Esophagus squamous epithelium (tissue), 5 donors: ENCODE measurements around the gene ANKRD6. TPM values are rescaled to one million over a fixed set of nuclear protein-coding genes. Genes with fewer than 3 reads are reported as not detected.

Experiments
- DNase-seq: peaks from one replicate; lab custom pipeline; 2025; lab: John Stamatoyannopoulos, UW
- H3K27ac ChIP-seq, 4 donors: fragments of 200-600 bp; sonication (generic); one replicate each; pipeline ENCODE4 v1.5.1; 2016 to 2019; ENCODE audit warnings: mild to moderate bottlenecking in 1 of 4
- H3K27me3 ChIP-seq, 4 donors: fragments of 200-600 bp; sonication (generic); 1 replicate in 3 of 4; 2 replicates in 1 of 4; pipeline versions ENCODE4 v1.5.1 to v1.6.0; 2017 to 2021; ENCODE audit warnings: antibody characterized with exemption in 1 of 4
- H3K36me3 ChIP-seq, 3 donors: fragments of 200-600 bp; sonication (generic); one replicate each; pipeline ENCODE4 v1.5.1; 2016 to 2019
- H3K4me1 ChIP-seq, 3 donors: fragments of 200-600 bp; sonication (generic); one replicate each; pipeline ENCODE4 v1.5.1; 2017 to 2019
- H3K4me3 ChIP-seq, 4 donors: fragments of 200-600 bp; sonication (generic); 1 replicate in 3 of 4; 2 replicates in 1 of 4; pipeline ENCODE4 v1.5.1; 2016 to 2019; ENCODE audit warnings: mild to moderate bottlenecking in 2 of 4, moderate library complexity in 1 of 4
- H3K9me3 ChIP-seq, 3 donors: fragments of 200-600 bp; sonication (generic); one replicate each; pipeline ENCODE4 v1.5.1; 2016 to 2019
- POLR2A ChIP-seq, 4 donors: fragments of 450-650 bp; IDR thresholded peaks; one replicate each; pipeline ENCODE4 v1.6.1; 2017; ENCODE audit warnings: antibody characterized with exemption in 4 of 4, mild to moderate bottlenecking in 4 of 4, moderate library complexity in 3 of 4
- WGBS, 2 donors: methylation state at CpG; one replicate each; pipeline ENCODE4 v1.1.5; 2018; 5-methylcytosine and 5-hydroxymethylcytosine counted together
- intact Hi-C: fragments of 100-400 bp; cut with DNase I; formaldehyde crosslinking; loops from one replicate; pipeline ENCODE4 v1.15.0; 2022
- total RNA-seq, 4 donors: library from RNA; depleted of rRNA; stranded (reverse); fragments of >200 nt; gene quantifications; one replicate each; pipeline ENCODE4 v1.1.0, GENCODE V29; 2016
- TF ChIP-seq, protein P1 (sequence below), 6 experiments: fragments of 450-650 bp in 4 of 6; fragments of 200-600 bp in 2 of 6; sonication (generic) in 2 of 6; IDR thresholded peaks; one replicate each; pipeline ENCODE4 v1.5.1; 2016 to 2019; ENCODE audit warnings: antibody characterized with exemption in 6 of 6, mild to moderate bottlenecking in 4 of 6, moderate library complexity in 4 of 6
- donor health status: DM: yes; HTN: yes; CAD: no.

Gene ANKRD6
- total RNA-seq, 4 donors from 2014 or later: 5.8 to 12.0 (median 7.3) TPM

GRCh38 chr6:89678531-89678930, 245.6 kb downstream of the ANKRD6 start:
- intact Hi-C loops: loop anchor here (10.0 kb wide), 1 partner anchor 106 kb away; no protein-coding TSS in a partner anchor

DNA sequence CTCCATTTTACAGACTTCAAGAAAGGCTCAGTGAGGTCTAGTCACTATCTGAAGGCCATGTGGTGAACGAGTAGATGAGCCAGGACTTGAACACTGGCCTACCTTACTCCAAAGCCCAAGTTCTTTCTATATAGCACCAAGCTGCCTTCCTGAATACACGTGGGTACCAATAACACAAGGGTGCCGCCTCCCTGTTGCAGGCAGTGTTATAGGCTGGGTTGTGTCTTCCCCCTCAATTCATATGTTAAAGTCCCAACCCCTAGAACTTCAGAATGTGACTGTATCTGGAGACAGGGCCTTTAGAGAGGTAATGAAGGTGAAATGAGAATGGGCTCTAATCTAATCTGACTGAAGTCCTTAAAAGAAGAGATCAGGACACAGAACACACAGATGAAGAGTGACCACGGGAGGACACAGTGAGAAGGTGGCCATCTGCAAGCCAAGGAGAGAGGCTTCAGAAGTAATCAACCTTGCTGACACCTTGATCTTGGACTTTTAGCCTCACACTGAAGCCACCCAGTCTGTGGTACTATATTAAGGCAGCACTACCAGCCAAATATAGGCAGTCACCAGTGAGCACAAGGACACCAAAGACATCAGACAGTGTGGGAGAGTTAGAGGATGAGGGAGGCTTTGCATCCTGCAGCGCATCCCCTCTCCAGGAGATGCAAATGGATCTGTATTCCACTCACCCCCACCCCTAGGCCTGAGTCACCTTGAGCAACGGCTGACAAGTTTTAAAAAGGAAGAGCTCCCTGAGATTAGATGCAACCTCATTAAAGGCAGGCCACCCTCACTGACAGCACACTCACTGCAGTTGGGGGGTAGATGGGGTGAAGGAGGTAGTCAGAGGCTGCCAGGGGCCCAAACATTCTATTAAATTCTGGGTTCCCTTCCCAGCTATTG, 246.5 kb downstream of the ANKRD6 start:
- Histone ChIP-seq H3K9me3 (no peaks in the 10 kb centered on the region), H3K4me3 (no peak overlapping the region), H3K4me1 (no peaks in the 10 kb centered on the region), H3K36me3 (peaks cover 7 to 100% (median 65%) of the 10 kb centered on the region in 3 donors), H3K27ac (no peak overlapping the region), H3K27me3 (no peaks in the 10 kb centered on the region)
- TF ChIP-seq POLR2A (IDR thresholded peaks at IDR 0.05): no peak
- TF ChIP-seq, protein P1, sequence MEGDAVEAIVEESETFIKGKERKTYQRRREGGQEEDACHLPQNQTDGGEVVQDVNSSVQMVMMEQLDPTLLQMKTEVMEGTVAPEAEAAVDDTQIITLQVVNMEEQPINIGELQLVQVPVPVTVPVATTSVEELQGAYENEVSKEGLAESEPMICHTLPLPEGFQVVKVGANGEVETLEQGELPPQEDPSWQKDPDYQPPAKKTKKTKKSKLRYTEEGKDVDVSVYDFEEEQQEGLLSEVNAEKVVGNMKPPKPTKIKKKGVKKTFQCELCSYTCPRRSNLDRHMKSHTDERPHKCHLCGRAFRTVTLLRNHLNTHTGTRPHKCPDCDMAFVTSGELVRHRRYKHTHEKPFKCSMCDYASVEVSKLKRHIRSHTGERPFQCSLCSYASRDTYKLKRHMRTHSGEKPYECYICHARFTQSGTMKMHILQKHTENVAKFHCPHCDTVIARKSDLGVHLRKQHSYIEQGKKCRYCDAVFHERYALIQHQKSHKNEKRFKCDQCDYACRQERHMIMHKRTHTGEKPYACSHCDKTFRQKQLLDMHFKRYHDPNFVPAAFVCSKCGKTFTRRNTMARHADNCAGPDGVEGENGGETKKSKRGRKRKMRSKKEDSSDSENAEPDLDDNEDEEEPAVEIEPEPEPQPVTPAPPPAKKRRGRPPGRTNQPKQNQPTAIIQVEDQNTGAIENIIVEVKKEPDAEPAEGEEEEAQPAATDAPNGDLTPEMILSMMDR (IDR thresholded peaks at IDR 0.05): no peak
- no peak for DNase-seq
- WGBS, 2 donors: 65 to 87% methylated on average over 6 of the region's 6 CpGs
- intact Hi-C loops: loop anchor here (10.0 kb wide), 1 partner anchor 105 kb away; no protein-coding TSS in a partner anchor

More at GRCh38 chr6:89678531-89678930, 245.6 kb downstream of the ANKRD6 start:
- Histone ChIP-seq H3K27ac (no peak overlapping the region), H3K4me1 (no peaks in the 10 kb centered on the region), H3K4me3 (no peak overlapping the region), H3K9me3 (no peaks in the 10 kb centered on the region), H3K36me3 (peaks cover 7 to 100% (median 67%) of the 10 kb centered on the region in 3 donors), H3K27me3 (no peaks in the 10 kb centered on the region)
- TF ChIP-seq POLR2A (IDR thresholded peaks at IDR 0.05): no peak
- TF ChIP-seq, protein P1 (IDR thresholded peaks at IDR 0.05): no peak
- DNase-seq: no peak
- 100% methylated on average over 3 of the region's 3 CpGs for WGBS, 2 donors

DNA sequence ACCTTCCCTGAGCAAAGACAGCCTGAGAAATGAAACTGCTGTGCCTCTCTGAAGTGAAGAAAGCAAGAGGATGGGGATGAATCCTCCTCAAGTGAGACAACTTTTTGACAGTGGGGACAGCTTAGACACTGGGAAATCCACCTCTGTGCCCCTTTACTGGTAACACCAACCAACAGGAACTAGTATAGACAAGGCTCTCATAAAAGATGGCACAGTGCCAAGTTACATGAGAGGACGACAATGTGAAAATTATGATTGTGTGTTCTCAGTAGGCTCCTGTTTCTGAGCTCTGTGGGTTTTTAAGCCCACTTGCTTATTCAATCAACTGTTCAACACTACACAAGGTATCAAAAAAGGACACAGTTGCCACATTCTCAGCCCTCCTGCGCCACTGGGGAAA, 247.2 kb downstream of the ANKRD6 start:
- TF ChIP-seq POLR2A (IDR thresholded peaks at IDR 0.05): no peak
- peaks cover 7 to 100% (median 66%) of the 10 kb centered on the region in 3 donors for H3K36me3 ChIP-seq
- WGBS, 2 donors: 78 to 94% methylated on average over 2 of the region's 2 CpGs

DNA sequence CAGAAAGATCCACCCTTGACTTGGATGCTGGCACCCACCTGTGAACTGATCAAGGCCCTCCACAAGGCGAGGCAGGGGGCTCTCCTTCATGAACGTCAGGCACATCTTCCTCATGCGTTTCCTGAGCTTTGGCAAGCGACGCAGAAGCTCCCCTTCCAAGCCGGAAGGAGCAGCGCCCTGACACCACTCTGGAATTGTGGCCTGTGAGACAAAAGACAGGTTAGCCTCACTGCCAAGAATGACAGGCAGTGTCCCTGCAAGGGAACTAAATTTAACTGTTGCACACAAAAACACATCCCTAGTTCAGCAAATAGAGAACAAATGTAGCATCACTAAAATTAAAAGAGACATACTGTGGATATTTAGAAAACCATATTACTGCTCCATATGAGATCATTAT, 247.6 kb downstream of the ANKRD6 start:
- Histone ChIP-seq H3K4me3 (no peak overlapping the region), H3K27ac (no peak overlapping the region), H3K36me3 (peaks cover 7 to 100% (median 62%) of the 10 kb centered on the region in 3 donors), H3K27me3 (no peaks in the 10 kb centered on the region), H3K9me3 (no peaks in the 10 kb centered on the region), H3K4me1 (no peaks in the 10 kb centered on the region)
- 90 to 100% methylated on average over 1 to 7 of the region's 7 CpGs for WGBS, 2 donors
- TF ChIP-seq POLR2A (IDR thresholded peaks at IDR 0.05): no peak
- TF ChIP-seq, protein P1 (IDR thresholded peaks at IDR 0.05): no peak
- DNase-seq: no peak
- intact Hi-C loops: no loop called here

More for the DNA sequence above, 247.2 kb downstream of the ANKRD6 start:
- no peaks in the 10 kb centered on the region for H3K9me3 ChIP-seq
- no peaks in the 10 kb centered on the region for H3K27me3 ChIP-seq
- H3K27ac ChIP-seq: no peak overlapping the region
- no peaks in the 10 kb centered on the region for H3K4me1 ChIP-seq
- no peak for DNase-seq
- intact Hi-C loops: no loop called here
- no peak overlapping the region for H3K4me3 ChIP-seq

- intact Hi-C loops: no loop called here
- DNase-seq: no peak
- TF ChIP-seq, protein P1 (IDR thresholded peaks at IDR 0.05): no peak
- no peak for TF ChIP-seq POLR2A (IDR thresholded peaks at IDR 0.05)
- 71 to 91% methylated on average over 6 to 9 of the region's 10 CpGs for WGBS, 2 donors
- Histone ChIP-seq H3K4me3 (no peak overlapping the region), H3K36me3 (peaks cover 7 to 100% (median 51%) of the 10 kb centered on the region in 3 donors), H3K27me3 (no peaks in the 10 kb centered on the region), H3K4me1 (no peaks in the 10 kb centered on the region), H3K27ac (no peak overlapping the region), H3K9me3 (no peaks in the 10 kb centered on the region)
Observed at GRCh38 chr6:89681983-89682564, 249.1 kb downstream of the ANKRD6 start.
